GM08714 (cell line): ENCODE data around the gene CKMT2.

Experiments
- H3K4me3 ChIP-seq: fragments of 200-500 bp; sonication (Bioruptor generic); 2 replicates; pipeline ENCODE4 v1.5.1; 2014; ENCODE audit warnings: mild to moderate bottlenecking, low read length, inconsistent platforms
- ZNF274 ChIP-seq: IDR thresholded peaks from 2 replicates; pipeline ENCODE4 v1.6.1; 2012; ENCODE audit warnings: mild to moderate bottlenecking, low read depth, low read length

Gene CKMT2

GRCh38 chr5:81233080-81233634 lies at the start of gene CKMT2:
Gene CKMT2, plus strand, starts transcription at chr5:81233322. Its CDS starts 17,811 bp downstream, at chr5:81251133.
- no peak within 1 kb of the TSS for H3K4me3 ChIP-seq
- no peak for TF ChIP-seq ZNF274

GRCh38 chr5:81183811-81184748 lies 49.0 kb upstream of the CKMT2 start:
- no peak overlapping the region for H3K4me3 ChIP-seq
- TF ChIP-seq ZNF274, result no peak

GRCh38 chr5:81184749-81185110 lies 48.4 kb upstream of the CKMT2 start:
- no peak overlapping the region for H3K4me3 ChIP-seq
- no peak for TF ChIP-seq ZNF274

GRCh38 chr5:81187885-81188284 lies 45.2 kb upstream of the CKMT2 start:
- peak overlapping the region; percentile 10; the same call in 1 of the 2 replicates for H3K4me3 ChIP-seq
- no peak for TF ChIP-seq ZNF274

DNA sequence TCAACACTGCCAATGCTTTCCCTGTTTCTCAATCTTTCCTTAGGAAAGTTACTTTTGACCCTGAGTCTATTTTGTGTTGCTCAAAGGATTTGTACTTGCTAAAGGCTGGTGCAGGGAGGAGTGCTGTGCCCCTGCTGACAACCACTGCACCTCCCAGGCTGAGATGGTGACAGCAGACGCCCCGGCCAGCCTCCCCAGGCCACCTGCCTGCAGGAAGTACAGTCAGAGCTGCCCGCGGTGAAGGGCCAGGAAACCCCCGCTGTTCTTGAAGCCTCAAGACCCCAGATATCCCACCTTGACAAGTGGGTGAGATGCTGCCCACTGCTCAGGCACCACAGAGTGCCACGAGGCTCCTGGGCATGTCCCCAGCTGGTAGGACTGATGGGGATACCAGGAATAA lies 44.2 kb upstream of the CKMT2 start:
- H3K4me3 ChIP-seq, result no peak overlapping the region
- no peak for TF ChIP-seq ZNF274

DNA sequence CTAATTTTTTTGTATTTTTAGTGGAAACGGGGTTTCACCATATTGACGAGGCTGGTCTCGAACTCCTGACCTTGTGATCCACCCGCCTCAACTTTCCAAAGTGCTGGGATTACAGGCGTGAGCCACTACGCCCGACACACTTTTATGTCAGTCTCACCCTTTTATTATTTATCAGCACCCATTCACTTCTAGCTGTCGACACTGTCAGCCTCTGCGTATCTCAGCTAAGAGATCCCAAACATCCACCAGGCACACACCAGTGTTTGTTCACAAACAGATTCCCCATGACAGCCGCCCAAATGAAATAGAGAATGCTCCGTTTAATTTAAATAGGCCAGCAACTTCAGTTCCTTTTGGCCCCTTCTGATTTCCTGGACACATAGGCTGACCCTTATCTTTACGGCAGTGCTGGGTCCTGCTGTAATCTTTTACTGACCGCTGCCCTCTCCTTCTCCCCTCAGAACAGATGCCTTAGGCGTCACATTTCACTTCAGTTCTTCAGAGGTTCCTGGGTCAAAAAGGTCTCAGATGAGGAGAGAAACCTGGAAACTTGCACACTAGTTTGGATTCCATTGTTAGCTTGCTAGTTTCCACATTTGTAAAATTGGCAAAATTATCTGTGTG lies 43.1 kb upstream of the CKMT2 start:
- TF ChIP-seq ZNF274, result no peak

GRCh38 chr5:81191726-81192372 lies 41.3 kb upstream of the CKMT2 start:
- TF ChIP-seq ZNF274, result no peak
- H3K4me3 ChIP-seq, result no peak overlapping the region

More for the DNA sequence above, 43.1 kb upstream of the CKMT2 start:
- H3K4me3 ChIP-seq, result no peak overlapping the region

GRCh38 chr5:81192373-81192750 lies 40.8 kb upstream of the CKMT2 start:
- no peak for TF ChIP-seq ZNF274
- no peak overlapping the region for H3K4me3 ChIP-seq

GRCh38 chr5:81194633-81195334 lies 38.3 kb upstream of the CKMT2 start:
- TF ChIP-seq ZNF274, result no peak
- H3K4me3 ChIP-seq, result no peak overlapping the region

- no peak for TF ChIP-seq ZNF274
- no peak overlapping the region for H3K4me3 ChIP-seq
These were observed 37.7 kb upstream of the CKMT2 start for GRCh38 chr5:81195335-81195929.

DNA sequence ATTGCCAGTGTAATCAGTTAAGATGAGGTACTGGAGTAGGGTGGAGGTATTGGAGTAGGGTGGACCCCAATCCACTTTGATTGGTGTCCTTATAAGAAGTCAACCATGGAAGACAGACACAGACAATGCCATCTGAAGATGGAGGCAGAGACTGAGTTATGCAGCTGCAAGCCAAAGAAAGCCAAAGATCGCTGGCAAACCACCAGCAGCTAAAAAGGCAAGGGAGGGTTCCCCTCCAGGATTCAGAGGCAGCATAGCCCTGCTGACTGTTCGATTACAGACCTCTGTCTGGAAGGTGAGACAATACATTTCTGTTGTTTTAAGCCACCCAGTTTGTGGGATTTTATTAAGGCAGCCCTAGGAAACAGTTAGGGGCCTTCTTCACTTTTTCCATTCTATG lies 30.5 kb upstream of the CKMT2 start:
- TF ChIP-seq ZNF274, result no peak
- H3K4me3 ChIP-seq, result no peak overlapping the region

DNA sequence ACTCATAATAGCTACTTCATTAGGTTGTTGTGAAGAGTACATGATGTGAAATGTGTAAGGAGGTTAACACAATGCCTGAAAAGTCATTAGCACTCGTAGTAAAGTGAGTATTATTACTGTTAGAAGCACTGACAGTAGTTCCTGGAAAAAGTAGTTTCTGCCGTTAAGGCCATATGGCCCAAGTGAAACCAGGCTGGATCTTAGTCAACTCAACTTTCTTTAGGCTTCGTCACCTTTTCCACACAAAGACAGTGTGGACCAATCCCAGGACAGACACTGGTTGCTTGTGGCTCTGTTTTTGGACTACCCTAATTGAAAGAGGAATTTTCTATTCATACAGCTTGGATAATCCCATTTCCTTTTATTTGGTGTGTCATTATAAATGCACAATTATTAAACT lies 29.4 kb upstream of the CKMT2 start:
- TF ChIP-seq ZNF274, result no peak
- H3K4me3 ChIP-seq, result no peak overlapping the region

DNA sequence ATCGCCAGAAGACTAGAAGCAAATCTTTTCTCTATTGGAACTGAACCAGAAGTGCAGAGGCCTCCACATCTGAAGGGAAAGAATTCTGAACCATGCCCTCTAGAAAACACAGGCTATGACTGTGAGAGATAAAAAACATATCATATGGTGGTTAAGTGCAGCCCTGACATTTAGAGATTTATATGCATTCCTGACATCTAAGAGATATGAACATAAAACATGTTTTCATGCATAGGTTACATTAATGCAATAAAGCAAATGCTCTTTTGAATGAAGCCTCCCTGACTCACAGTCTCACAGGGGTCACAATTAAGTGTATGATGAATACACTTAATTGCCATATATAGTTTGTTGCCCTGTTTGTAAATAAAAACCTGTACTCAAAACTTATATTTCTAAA lies 28.9 kb upstream of the CKMT2 start:
- no peak overlapping the region for H3K4me3 ChIP-seq
- no peak for TF ChIP-seq ZNF274
